HepG2 (cell line): Measurements from ENCODE around the gene EXOSC6. TPM values are rescaled to one million over a fixed set of nuclear protein-coding genes. Genes with fewer than 3 reads are reported as not detected.
A peak's percentile ranks its signal among the peaks of the same experiment; 100 is the strongest.

Experiments
- ATAD3A ChIP-seq: sonication (generic); formaldehyde crosslinking; IDR thresholded peaks from 2 replicates; pipeline ENCODE4 v1.4.0; 2020; ENCODE audit warnings: missing genetic modification reagents
- ESRRA ChIP-seq: sonication (generic); formaldehyde crosslinking; IDR thresholded peaks from 2 replicates; pipeline ENCODE4 v1.5.1; 2020; ENCODE audit warnings: mild to moderate bottlenecking, low read depth, missing genetic modification reagents
- HIVEP1 ChIP-seq: sonication (generic); formaldehyde crosslinking; IDR thresholded peaks from 2 replicates; pipeline ENCODE4 v1.4.0; 2020; ENCODE audit warnings: mild to moderate bottlenecking, missing genetic modification reagents
- NFAT5 ChIP-seq: sonication (generic); formaldehyde crosslinking; IDR thresholded peaks from 2 replicates; pipeline ENCODE4 v1.4.0; 2020; ENCODE audit warnings: missing genetic modification reagents
- NFYB ChIP-seq: sonication (generic); formaldehyde crosslinking; IDR thresholded peaks from 2 replicates; pipeline ENCODE4 v1.4.0; 2020; ENCODE audit warnings: missing genetic modification reagents
- SNAPC4 ChIP-seq: sonication (generic); formaldehyde crosslinking; IDR thresholded peaks from 2 replicates; pipeline ENCODE4 v1.4.0; 2020; ENCODE audit warnings: mild to moderate bottlenecking, missing genetic modification reagents
- TEAD2 ChIP-seq: sonication (generic); formaldehyde crosslinking; IDR thresholded peaks from 2 replicates; pipeline ENCODE4 v1.9.0; 2021; ENCODE audit warnings: missing genetic modification reagents
- ZFP82 ChIP-seq: sonication (generic); formaldehyde crosslinking; IDR thresholded peaks from 2 replicates; pipeline ENCODE4 v1.5.1; 2020; ENCODE audit warnings: mild to moderate bottlenecking, missing genetic modification reagents, borderline replicate concordance
- ZNF205 ChIP-seq: IDR thresholded peaks from 2 replicates; pipeline ENCODE4 v1.6.1; 2018; ENCODE audit warnings: missing biosample characterization, missing genetic modification reagents
- ZNF441 ChIP-seq: sonication (generic); formaldehyde crosslinking; IDR thresholded peaks from 2 replicates; pipeline ENCODE4 v1.7.0; 2021; ENCODE audit warnings: missing genetic modification reagents, borderline replicate concordance
- ZNF496 ChIP-seq: sonication (generic); formaldehyde crosslinking; IDR thresholded peaks from 2 replicates; pipeline ENCODE4 v1.8.1; 2023; ENCODE audit warnings: mild to moderate bottlenecking, moderate library complexity, missing genetic modification reagents; ENCODE audit not compliant: insufficient replicate concordance
- ZNF549 ChIP-seq: sonication (generic); formaldehyde crosslinking; IDR thresholded peaks from 2 replicates; pipeline ENCODE4 v1.5.0; 2020; ENCODE audit warnings: missing genetic modification reagents
- polyA plus RNA-seq, 8 experiments: library from polyadenylated mRNA; depleted of rRNA in 3 of 8; stranded (reverse) in 7 of 8; unstranded in 1 of 8; fragments of >200 nt; fragmentation: Illumina TruSeq in 4 of 8; extraction: Trizol in 4 of 8; gene quantifications; 2 replicates each; pipeline versions ENCODE4 v1.2.1 to v1.2.3, GENCODE V29; 2011 to 2016; ENCODE audit warnings: low read depth in 4 of 8, missing spikeins in 1 of 8, mixed read lengths in 1 of 8; ENCODE audit not compliant: insufficient read depth in 1 of 8
- total RNA-seq, 5 experiments: library from RNA; depleted of rRNA; stranded (reverse); fragments of >200 nt; fragmentation: Illumina TruSeq; extraction: Trizol; gene quantifications; 2 replicates each; pipeline ENCODE4 v1.2.3, GENCODE V29; 2016; ENCODE audit warnings: low read depth in 1 of 5

The EXOSC6 gene
- total and polyA plus RNA-seq, 2 of the 13 experiments (the other 11 are each of a cell fraction or from before 2014, with no cell fraction given), result 13.1 to 39.9 TPM

GRCh38 chr16:70289229-70290094, 37.7 kb upstream of the EXOSC6 start, which contains the start of gene AARS1 (continued):
- TF ChIP-seq NFAT5 (CRISPR knock-in tag), result peak; percentile 94
- TF ChIP-seq ZNF496, result no peak
- peak; percentile 97 for TF ChIP-seq NFYB (CRISPR knock-in tag)
- no peak for TF ChIP-seq ZNF441
- no peak for TF ChIP-seq ATAD3A (CRISPR knock-in tag)
- TF ChIP-seq ZNF549 (CRISPR knock-in tag), result no peak
- TF ChIP-seq ZNF205, result 0 out of 2 replicates have a peak, but pooled peaks have one; percentile 44
- peak; percentile 63 for TF ChIP-seq ESRRA (CRISPR knock-in tag)
- TF ChIP-seq TEAD2 (CRISPR knock-in tag), result peak; percentile 63; the same call in 1 of the 2 replicates
- TF ChIP-seq HIVEP1 (CRISPR knock-in tag), result no peak
- peak; percentile 79; the same call in 1 of the 2 replicates for TF ChIP-seq SNAPC4 (CRISPR knock-in tag)
- TF ChIP-seq ZFP82 (CRISPR knock-in tag), result no peak
